HepG2 (cell line): ENCODE results near the gene TMEM41B. TPM values are rescaled to one million over a fixed set of nuclear protein-coding genes. Genes with fewer than 3 reads are reported as not detected.

Source experiments
- CAMTA2 ChIP-seq: sonication (generic); formaldehyde crosslinking; IDR thresholded peaks from 2 replicates; pipeline ENCODE4 v1.4.0; 2020; ENCODE audit warnings: mild to moderate bottlenecking, missing genetic modification reagents, borderline replicate concordance
- GPN1 ChIP-seq: sonication (generic); formaldehyde crosslinking; IDR thresholded peaks from 2 replicates; pipeline ENCODE4 v1.5.1; 2020; ENCODE audit warnings: missing genetic modification reagents, borderline replicate concordance
- NR2F6 ChIP-seq, 2 experiments: IDR thresholded peaks; 2 replicates each; pipeline ENCODE4 v1.6.1; 2016; ENCODE audit warnings: antibody characterized with exemption in 1 of 2, mild to moderate bottlenecking in 1 of 2
- PLSCR1 ChIP-seq: sonication (generic); formaldehyde crosslinking; IDR thresholded peaks from 2 replicates; pipeline ENCODE4 v1.5.0; 2020; ENCODE audit warnings: missing genetic modification reagents, mild to moderate bottlenecking, borderline replicate concordance
- SIN3A ChIP-seq: IDR thresholded peaks from 2 replicates; pipeline ENCODE4 v1.6.1; 2011; ENCODE audit warnings: low read depth, mild to moderate bottlenecking, control low read depth, low read length, borderline replicate concordance
- TFE3 ChIP-seq: IDR thresholded peaks from 2 replicates; pipeline ENCODE4 v1.6.1; 2016
- TMF1 ChIP-seq: sonication (generic); formaldehyde crosslinking; IDR thresholded peaks from 2 replicates; pipeline ENCODE4 v1.8.1; 2022; ENCODE audit warnings: low read depth, missing genetic modification reagents
- WIZ ChIP-seq: sonication (generic); formaldehyde crosslinking; IDR thresholded peaks from 2 replicates; pipeline ENCODE4 v1.5.1; 2020; ENCODE audit warnings: mild to moderate bottlenecking, missing genetic modification reagents
- polyA plus RNA-seq, 8 experiments: library from polyadenylated mRNA; depleted of rRNA in 3 of 8; stranded (reverse) in 7 of 8; unstranded in 1 of 8; fragments of >200 nt; fragmentation: Illumina TruSeq in 4 of 8; extraction: Trizol in 4 of 8; gene quantifications; 2 replicates each; pipeline versions ENCODE4 v1.2.1 to v1.2.3, GENCODE V29; 2011 to 2016; ENCODE audit warnings: low read depth in 4 of 8, missing spikeins in 1 of 8, mixed read lengths in 1 of 8; ENCODE audit not compliant: insufficient read depth in 1 of 8
- total RNA-seq, 5 experiments: library from RNA; depleted of rRNA; stranded (reverse); fragments of >200 nt; fragmentation: Illumina TruSeq; extraction: Trizol; gene quantifications; 2 replicates each; pipeline ENCODE4 v1.2.3, GENCODE V29; 2016; ENCODE audit warnings: low read depth in 1 of 5

TMEM41B gene
- total and polyA plus RNA-seq, 2 of the 13 experiments (the other 11 are each of a cell fraction or from before 2014, with no cell fraction given): 36.8 to 48.1 TPM

- TF ChIP-seq TFE3 (CRISPR knock-in tag) (no peak), GPN1 (no peak), CAMTA2 (CRISPR knock-in tag) (no peak), NR2F6 (IDR thresholded peaks at IDR 0.05) (no peak), NR2F6 (CRISPR knock-in tag; IDR thresholded peaks at IDR 0.05) (no peak), TMF1 (CRISPR knock-in tag) (no peak), PLSCR1 (CRISPR knock-in tag) (no peak), WIZ (CRISPR knock-in tag) (no peak), SIN3A (no peak)
Observed at GRCh38 chr11:9274499-9275258, 39.7 kb downstream of the TMEM41B start (continued).
